Upper lobe of right lung (tissue), 1 donor: Measurements from ENCODE around the gene RXRA. TPM values are rescaled to one million over a fixed set of nuclear protein-coding genes. Genes with fewer than 3 reads are reported as not detected.
A peak's percentile ranks its signal among the peaks of the same experiment; 100 is the strongest.

Source experiments
- ATAC-seq: fragments of 200-7000 bp; cut with Tn5 transposase; one replicate; pipeline ENCODE4 v1.9.1; 2020; ENCODE audit warnings: mild to moderate bottlenecking, moderate library complexity
- DNase-seq: peaks from one replicate; pipeline ENCODE4 v3.0.0-alpha.2; 2020
- H3K27ac ChIP-seq: fragments of 200-600 bp; one replicate; pipeline ENCODE4 v1.8.0; 2022
- H3K27me3 ChIP-seq: fragments of 200-600 bp; one replicate; pipeline ENCODE4 v1.8.0; 2022; ENCODE audit warnings: mild to moderate bottlenecking
- H3K36me3 ChIP-seq: fragments of 200-600 bp; one replicate; pipeline ENCODE4 v1.8.0; 2022
- H3K4me1 ChIP-seq: fragments of 200-600 bp; one replicate; pipeline ENCODE4 v1.8.0; 2022
- H3K4me3 ChIP-seq: fragments of 200-600 bp; one replicate; pipeline ENCODE4 v1.8.0; 2022; ENCODE audit warnings: mild to moderate bottlenecking
- H3K9me3 ChIP-seq: fragments of 200-600 bp; one replicate; pipeline ENCODE4 v1.8.0; 2022
- intact Hi-C: fragments of 100-400 bp; cut with DNase I; formaldehyde crosslinking; loops from one replicate; pipeline ENCODE4 v1.11.0; 2022
- total RNA-seq: library from RNA; stranded (reverse); fragmentation: NEBNext Ultra II Directional; extraction: Animal tissue kit (Norgen Biotek cat#: 25700); gene quantifications from one replicate; pipeline ENCODE4 v1.2.1, GENCODE V29; 2021
- TF ChIP-seq, protein P1 (sequence below): fragments of 200-600 bp; IDR thresholded peaks from one replicate; pipeline ENCODE4 v1.8.0; 2022; ENCODE audit warnings: antibody characterized with exemption
- donor health status: DM: no; HTN: yes; CAD: no; lungs with severe emphysema.

The RXRA gene
- total RNA-seq, 1 donor from 2014 or later, result 80.6 TPM

DNA sequence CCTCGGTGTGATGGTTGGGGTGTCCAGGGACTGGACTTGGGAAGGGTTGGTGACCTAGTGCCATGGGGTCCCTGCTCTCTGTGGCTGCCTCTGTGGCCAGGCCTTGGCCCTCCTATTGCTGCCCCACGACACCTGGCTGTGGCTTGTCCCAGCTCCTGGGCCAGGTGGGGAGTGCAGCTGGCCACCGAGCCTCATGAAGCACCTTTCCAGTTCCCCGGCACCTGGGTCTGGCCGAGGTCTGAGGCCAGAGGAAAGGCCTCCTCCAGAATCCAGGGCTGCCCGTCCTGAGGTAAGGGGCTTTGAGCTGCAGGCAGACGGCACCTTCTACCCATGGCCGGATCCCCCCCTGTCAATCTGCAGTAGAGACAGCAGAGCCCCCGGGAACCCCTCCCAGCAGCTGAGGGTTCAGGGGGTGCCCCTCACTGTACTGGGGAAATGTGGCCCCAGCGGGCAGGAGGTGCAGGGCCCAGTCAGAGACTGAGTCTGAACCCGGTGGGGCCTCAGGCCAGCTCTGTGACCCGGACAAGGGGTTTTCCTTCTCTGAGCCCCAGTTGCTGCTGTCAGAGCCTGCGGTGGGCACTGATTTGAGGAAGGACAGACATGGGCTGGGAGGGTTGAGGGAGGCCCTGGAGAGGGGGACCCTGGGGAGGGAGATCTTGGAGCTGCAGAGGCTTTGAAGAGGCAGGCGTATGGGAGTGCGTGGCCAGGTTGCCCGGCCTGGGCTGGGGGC, 54.5 kb downstream of the RXRA start:
- DNase-seq (no peak), ATAC-seq (no peak)
- no peaks in the 10 kb centered on the region for H3K27me3 ChIP-seq
- H3K36me3 ChIP-seq, result no peaks in the 10 kb centered on the region
- peaks cover 85% of the 10 kb centered on the region for H3K4me1 ChIP-seq
- TF ChIP-seq, protein P1, sequence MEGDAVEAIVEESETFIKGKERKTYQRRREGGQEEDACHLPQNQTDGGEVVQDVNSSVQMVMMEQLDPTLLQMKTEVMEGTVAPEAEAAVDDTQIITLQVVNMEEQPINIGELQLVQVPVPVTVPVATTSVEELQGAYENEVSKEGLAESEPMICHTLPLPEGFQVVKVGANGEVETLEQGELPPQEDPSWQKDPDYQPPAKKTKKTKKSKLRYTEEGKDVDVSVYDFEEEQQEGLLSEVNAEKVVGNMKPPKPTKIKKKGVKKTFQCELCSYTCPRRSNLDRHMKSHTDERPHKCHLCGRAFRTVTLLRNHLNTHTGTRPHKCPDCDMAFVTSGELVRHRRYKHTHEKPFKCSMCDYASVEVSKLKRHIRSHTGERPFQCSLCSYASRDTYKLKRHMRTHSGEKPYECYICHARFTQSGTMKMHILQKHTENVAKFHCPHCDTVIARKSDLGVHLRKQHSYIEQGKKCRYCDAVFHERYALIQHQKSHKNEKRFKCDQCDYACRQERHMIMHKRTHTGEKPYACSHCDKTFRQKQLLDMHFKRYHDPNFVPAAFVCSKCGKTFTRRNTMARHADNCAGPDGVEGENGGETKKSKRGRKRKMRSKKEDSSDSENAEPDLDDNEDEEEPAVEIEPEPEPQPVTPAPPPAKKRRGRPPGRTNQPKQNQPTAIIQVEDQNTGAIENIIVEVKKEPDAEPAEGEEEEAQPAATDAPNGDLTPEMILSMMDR, result no peak
- H3K9me3 ChIP-seq, result no peaks in the 10 kb centered on the region
- H3K27ac ChIP-seq, result no peak overlapping the region
- no peak overlapping the region for H3K4me3 ChIP-seq
- intact Hi-C loops, result no loop called here

DNA sequence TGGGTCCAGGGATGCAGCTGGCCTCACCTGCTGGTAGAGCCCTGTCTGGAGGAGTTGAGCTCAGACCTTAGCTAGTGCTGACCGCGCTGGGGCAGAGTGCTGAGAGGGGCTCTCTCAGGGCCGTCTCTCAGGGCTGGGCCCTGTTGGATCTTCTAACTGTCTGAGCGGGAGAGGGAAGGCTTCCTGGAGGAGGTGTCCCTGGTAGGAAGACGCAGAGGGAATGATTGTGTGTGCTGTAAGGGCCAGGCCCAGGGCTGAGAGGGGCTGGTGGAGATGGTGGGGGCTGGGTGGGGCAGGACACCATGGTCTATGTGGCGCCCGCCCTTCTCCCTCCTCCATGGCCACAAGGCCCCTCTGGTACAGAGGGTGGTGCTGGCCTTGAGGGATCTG, 55.0 kb downstream of the RXRA start:
- Histone ChIP-seq H3K4me3 (no peak overlapping the region), H3K9me3 (no peaks in the 10 kb centered on the region), H3K27me3 (no peaks in the 10 kb centered on the region), H3K27ac (no peak overlapping the region), H3K36me3 (no peaks in the 10 kb centered on the region), H3K4me1 (peaks cover 85% of the 10 kb centered on the region)
- intact Hi-C loops, result no loop called here
- TF ChIP-seq, protein P1, result no peak
- no peak for ATAC-seq
- DNase-seq, result no peak

DNA sequence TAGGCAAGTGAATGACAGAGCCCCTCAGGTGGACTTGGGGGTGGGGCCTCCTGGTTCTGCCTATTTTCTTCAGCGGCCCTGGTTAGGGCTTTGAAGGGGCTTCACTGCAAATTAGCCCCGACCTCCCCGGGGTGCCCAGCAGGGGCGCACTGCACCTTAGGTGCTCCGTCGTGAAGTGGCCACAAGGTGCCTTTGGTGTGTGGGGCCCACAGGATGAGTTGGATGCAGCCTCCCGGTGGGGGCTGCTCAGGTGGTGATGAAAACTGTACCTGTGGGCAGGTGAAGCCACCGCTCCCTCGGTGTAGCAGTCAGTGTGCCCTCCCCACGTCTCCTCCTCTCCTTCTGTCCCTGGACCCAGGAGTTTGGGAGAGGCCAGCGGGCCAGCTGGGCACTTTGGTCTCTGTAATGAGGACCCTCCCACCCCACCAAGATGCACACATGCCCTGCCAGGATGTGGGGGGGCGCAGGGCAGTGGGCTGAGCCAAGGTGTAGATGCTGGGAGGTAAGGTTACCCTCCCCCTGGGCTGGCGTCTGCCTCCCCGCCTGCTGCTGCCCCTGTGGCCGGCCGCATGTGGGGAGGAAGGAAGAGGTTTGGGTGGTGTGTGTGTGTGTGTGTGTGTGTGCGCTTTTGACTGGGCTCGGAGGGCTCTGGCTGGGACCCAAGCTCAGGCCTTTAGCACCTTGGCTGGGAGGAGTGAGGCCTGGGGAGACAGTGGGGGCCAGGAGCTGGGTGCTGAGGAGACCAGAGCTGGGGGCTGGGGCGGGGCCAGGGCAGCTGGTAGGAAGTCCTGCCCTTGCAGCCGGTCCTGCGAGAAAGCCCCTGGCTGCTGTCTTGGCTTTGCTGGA, 55.6 kb downstream of the RXRA start:
- TF ChIP-seq, protein P1, result peak; percentile 34
- peak; percentile 2 for ATAC-seq
- intact Hi-C loops, result no loop called here

DNA sequence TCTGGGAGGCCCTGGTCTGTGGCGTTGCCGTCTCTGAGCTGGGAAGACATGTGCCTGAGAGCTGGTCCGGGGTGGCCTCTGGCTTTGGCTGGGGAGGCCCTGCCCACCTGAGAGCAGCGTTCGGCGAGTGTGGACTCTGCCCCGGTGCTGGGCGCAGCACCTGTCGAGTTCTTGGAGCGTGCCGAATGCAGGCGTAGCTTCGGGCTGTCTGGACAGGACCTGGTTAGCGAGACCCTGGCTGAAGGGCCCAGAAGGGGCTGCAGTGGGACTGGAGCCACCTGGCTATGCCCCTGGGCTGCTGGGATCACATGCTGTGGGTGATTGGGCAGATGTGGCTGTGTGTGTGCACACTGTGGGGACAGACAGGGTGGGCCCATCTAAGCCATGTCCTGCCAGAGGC, 56.5 kb downstream of the RXRA start:
- intact Hi-C loops, result no loop called here
- peaks cover 85% of the 10 kb centered on the region for H3K4me1 ChIP-seq
- no peaks in the 10 kb centered on the region for H3K27me3 ChIP-seq
- H3K27ac ChIP-seq, result peak overlapping the region; percentile 47
- DNase-seq, result no peak
- H3K4me3 ChIP-seq, result no peak overlapping the region
- H3K36me3 ChIP-seq, result no peaks in the 10 kb centered on the region
- TF ChIP-seq, protein P1, result no peak
- ATAC-seq, result no peak
- no peaks in the 10 kb centered on the region for H3K9me3 ChIP-seq

More for the DNA sequence above, 55.6 kb downstream of the RXRA start:
- no peaks in the 10 kb centered on the region for H3K27me3 ChIP-seq
- no peaks in the 10 kb centered on the region for H3K9me3 ChIP-seq
- H3K27ac ChIP-seq, result peak overlapping the region; percentile 47
- peaks cover 85% of the 10 kb centered on the region for H3K4me1 ChIP-seq
- no peaks in the 10 kb centered on the region for H3K36me3 ChIP-seq
- no peak overlapping the region for H3K4me3 ChIP-seq
- DNase-seq, result no peak

DNA sequence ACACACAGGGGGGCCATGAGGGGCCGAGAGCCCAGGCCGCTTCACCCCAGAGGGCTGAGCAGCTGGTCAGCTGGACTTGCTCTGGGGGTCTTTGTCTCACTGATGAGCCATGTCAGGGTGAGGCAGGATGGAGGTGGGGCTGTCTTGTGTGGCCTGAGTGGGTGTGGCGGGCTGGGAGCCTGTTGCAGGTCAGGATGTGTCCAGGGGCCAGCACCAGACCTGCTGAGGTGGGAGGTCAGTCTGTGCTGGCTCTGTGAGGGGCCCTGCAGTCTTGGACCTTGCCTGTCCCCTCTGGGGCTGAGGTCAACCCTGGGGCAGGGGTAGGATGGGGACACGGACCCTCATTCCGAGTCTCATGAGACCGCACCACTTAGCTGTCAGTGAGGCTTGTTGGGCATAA, 56.9 kb downstream of the RXRA start:
- no peaks in the 10 kb centered on the region for H3K36me3 ChIP-seq
- no peak overlapping the region for H3K4me3 ChIP-seq
- TF ChIP-seq, protein P1, result no peak
- ATAC-seq (no peak), DNase-seq (no peak)
- intact Hi-C loops, result no loop called here
- no peaks in the 10 kb centered on the region for H3K9me3 ChIP-seq
- H3K27me3 ChIP-seq, result no peaks in the 10 kb centered on the region
- H3K27ac ChIP-seq, result no peak overlapping the region
- H3K4me1 ChIP-seq, result peaks cover 84% of the 10 kb centered on the region
